HL-60/S4 treated with phorbol 12-myristate 13-acetate at 8.2 ng/mL for 4 days and 3 days (cell line): ENCODE data around the gene TERT.

ENCODE experiments used
- in situ Hi-C: fragments of 300-500 bp; cut with MboI; formaldehyde crosslinking; loops from 2 replicates; pipeline ENCODE4 v1.15.0; 2022; ENCODE audit warnings: low sequenced_read_pairs

The TERT gene

GRCh38 chr5:1265026-1265425, 29.8 kb downstream of the TERT start:
- in situ Hi-C loops: no loop called here

GRCh38 chr5:1264211-1264610, 30.7 kb downstream of the TERT start:
- in situ Hi-C loops: no loop called here

GRCh38 chr5:1262381-1262780, 32.5 kb downstream of the TERT start:
- in situ Hi-C loops: no loop called here

GRCh38 chr5:1261643-1262042, 33.2 kb downstream of the TERT start:
- in situ Hi-C loops: no loop called here

GRCh38 chr5:1259806-1260480, 34.9 kb downstream of the TERT start:
- in situ Hi-C loops: no loop called here

- in situ Hi-C loops: no loop called here
Observed at GRCh38 chr5:1257841-1258240, 37.0 kb downstream of the TERT start.

- in situ Hi-C loops: no loop called here
Observed at GRCh38 chr5:1257363-1257762, 37.5 kb downstream of the TERT start.

- in situ Hi-C loops: no loop called here
Observed at GRCh38 chr5:1256776-1257175, 38.1 kb downstream of the TERT start.

- in situ Hi-C loops: no loop called here
Observed at GRCh38 chr5:1255081-1255561, 39.7 kb downstream of the TERT start.

GRCh38 chr5:1254196-1254595, 40.7 kb downstream of the TERT start:
- in situ Hi-C loops: no loop called here

- in situ Hi-C loops: no loop called here
Observed at GRCh38 chr5:1253456-1254105, 41.3 kb downstream of the TERT start.

GRCh38 chr5:1252681-1253080, 42.2 kb downstream of the TERT start:
- in situ Hi-C loops: no loop called here

- in situ Hi-C loops: no loop called here
Observed at GRCh38 chr5:1251678-1252580, 42.9 kb downstream of the TERT start.

GRCh38 chr5:1249366-1250280, 45.2 kb downstream of the TERT start:
- in situ Hi-C loops: no loop called here

GRCh38 chr5:1247811-1248210, 47.1 kb downstream of the TERT start:
- in situ Hi-C loops: no loop called here

- in situ Hi-C loops: no loop called here
Observed at GRCh38 chr5:1246711-1247431, 48.0 kb downstream of the TERT start.

- in situ Hi-C loops: no loop called here
Observed at GRCh38 chr5:1245905-1246576, 48.8 kb downstream of the TERT start.

GRCh38 chr5:1244976-1245375, 49.9 kb downstream of the TERT start:
- in situ Hi-C loops: no loop called here

- in situ Hi-C loops: no loop called here
Observed at GRCh38 chr5:1244255-1244654, 50.6 kb downstream of the TERT start.
